ENCODE results near the gene RORB. TPM values are rescaled to one million over a fixed set of nuclear protein-coding genes. Genes with fewer than 3 reads are reported as not detected.

The RORB gene
- total RNA-seq, 2 experiments from 2014 or later, result 0.03 TPM

- H3K4me3 Mint-ChIP-seq, result peak overlapping the region; percentile 58
- H3K4me1 Mint-ChIP-seq, result peaks cover 26% of the 10 kb centered on the region
- no peaks in the 10 kb centered on the region for H3K9me3 Mint-ChIP-seq
- H3K27me3 Mint-ChIP-seq, result peaks cover 62% of the 10 kb centered on the region
- DNase-seq, result peak; percentile 26
- POLR2A ChIA-PET, result no interaction called here
- no peak overlapping the region for H3K27ac Mint-ChIP-seq
- no peaks in the 10 kb centered on the region for H3K36me3 Mint-ChIP-seq
- no peak for ATAC-seq (ENCODE audit: low read depth)
These were observed 2.0 kb downstream of the RORB start for GRCh38 chr9:74499111-74499601.

DNA sequence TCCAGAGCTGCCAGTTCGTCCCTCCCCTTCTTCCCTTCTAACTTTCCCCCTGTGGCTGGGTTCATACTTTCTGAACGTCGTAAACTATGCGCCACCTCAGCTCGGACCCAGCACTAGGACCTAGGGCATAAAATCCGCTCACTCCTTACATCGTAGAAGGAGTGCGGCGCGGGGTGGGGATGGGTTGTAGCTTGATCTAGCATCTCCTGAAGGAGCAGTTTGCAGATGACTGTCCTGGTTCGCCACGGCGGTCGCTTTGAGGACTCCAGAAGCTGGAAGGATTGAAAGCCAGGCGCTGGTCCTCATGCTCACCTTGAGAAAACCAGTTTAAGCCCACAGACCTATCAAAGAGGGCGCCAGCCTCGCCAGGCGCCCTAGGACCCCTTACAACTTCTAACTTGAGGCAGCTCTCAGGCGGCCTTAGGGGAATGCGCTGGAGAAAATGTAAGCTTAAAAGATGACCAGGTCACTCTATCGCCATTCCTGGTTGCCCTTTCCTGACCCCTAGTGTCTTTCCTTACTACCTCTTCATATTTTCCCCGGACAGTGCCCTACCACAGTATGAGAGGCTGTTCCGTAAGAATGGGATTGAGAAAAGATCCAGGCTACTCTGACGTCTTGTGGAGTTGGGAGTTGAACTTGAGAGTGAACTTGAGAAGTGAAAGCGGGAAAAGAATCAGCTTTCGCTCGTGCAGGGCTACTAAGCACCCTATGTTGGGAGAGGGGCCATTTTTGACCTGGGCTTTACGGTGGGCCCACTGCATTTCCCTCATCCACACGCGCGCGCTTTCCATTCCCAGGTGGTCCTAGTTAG is 2.8 kb downstream of the RORB start:
- Mint-ChIP-seq H3K36me3 (no peaks in the 10 kb centered on the region), H3K27ac (no peak overlapping the region), H3K9me3 (no peaks in the 10 kb centered on the region), H3K4me1 (peaks cover 26% of the 10 kb centered on the region), H3K4me3 (peak overlapping the region; percentile 58), H3K27me3 (peaks cover 60% of the 10 kb centered on the region)
- POLR2A ChIA-PET, result no interaction called here
- DNase-seq (peak; percentile 26), ATAC-seq (ENCODE audit: low read depth) (no peak)

DNA sequence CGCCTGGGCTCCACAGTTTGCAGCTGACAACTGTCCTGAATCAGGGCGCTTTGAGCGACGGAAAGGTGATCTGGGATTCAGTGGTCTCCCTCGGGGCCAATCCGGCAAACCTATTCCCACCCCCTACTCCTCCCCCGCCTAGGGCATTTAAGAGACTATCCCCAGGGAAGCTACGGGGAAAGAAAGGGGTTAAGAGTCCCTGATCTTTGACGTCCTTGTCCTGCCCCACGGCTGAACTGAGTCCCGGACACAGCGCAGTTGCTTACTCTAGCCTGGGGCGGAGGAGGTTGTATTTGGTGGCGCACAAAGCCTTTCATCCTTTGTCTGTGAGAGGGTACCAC is 3.4 kb downstream of the RORB start:
- Mint-ChIP-seq H3K4me1 (peaks cover 26% of the 10 kb centered on the region), H3K27me3 (peaks cover 59% of the 10 kb centered on the region), H3K36me3 (no peaks in the 10 kb centered on the region), H3K27ac (no peak overlapping the region), H3K9me3 (no peaks in the 10 kb centered on the region), H3K4me3 (peak overlapping the region; percentile 47)
- ATAC-seq (ENCODE audit: low read depth) (no peak), DNase-seq (peak; percentile 25)
- POLR2A ChIA-PET, result no interaction called here

- peaks cover 51% of the 10 kb centered on the region for H3K27me3 Mint-ChIP-seq
- DNase-seq (no peak), ATAC-seq (ENCODE audit: low read depth) (no peak)
These were observed 4.4 kb downstream of the RORB start for GRCh38 chr9:74501570-74501969.

DNA sequence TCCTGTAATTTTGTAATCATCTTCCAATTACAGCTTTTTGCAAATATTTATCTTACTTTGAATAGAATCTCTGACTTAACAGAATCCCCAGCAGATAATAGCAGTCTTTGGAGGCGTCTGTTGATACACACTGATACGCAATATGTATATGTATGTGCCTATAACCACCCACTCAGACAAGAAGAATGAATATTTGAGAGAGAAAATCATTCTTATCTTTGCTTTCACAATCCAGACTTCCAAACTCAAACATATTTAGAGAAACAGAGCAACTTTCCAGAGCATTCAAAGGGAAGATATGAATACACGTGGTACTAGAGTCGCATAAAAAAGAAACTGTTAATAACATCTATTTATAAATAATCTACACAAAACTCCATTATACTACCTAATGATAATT is 6.1 kb downstream of the RORB start:
- H3K4me3 Mint-ChIP-seq, result no peak overlapping the region
- POLR2A ChIA-PET, result no interaction called here

More at GRCh38 chr9:74501570-74501969, 4.4 kb downstream of the RORB start:
- H3K4me3 Mint-ChIP-seq, result no peak overlapping the region
- H3K27ac Mint-ChIP-seq, result no peak overlapping the region
- no peaks in the 10 kb centered on the region for H3K9me3 Mint-ChIP-seq
- peaks cover 25% of the 10 kb centered on the region for H3K4me1 Mint-ChIP-seq
- no peaks in the 10 kb centered on the region for H3K36me3 Mint-ChIP-seq
- POLR2A ChIA-PET, result no interaction called here

DNA sequence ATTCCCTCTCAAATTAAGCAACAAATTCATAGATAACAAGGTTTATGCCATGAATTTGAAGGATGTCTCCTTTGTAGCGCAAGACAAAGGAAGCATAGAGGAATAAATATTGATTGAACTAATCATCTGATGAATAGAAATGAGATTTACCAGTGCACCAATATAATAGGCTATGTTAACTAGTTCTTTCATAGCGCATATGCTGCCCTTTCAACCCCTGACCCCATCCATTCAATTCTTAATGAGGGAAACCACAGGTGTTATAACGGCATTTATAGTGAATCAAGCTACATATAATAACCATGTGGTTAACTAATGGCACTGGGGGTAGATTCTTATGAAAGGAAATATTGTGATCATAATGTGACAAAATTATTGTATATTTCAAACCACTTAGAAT is 6.5 kb downstream of the RORB start:
- Mint-ChIP-seq H3K27ac (no peak overlapping the region), H3K36me3 (no peaks in the 10 kb centered on the region), H3K27me3 (peaks cover 34% of the 10 kb centered on the region), H3K4me1 (peaks cover 16% of the 10 kb centered on the region), H3K9me3 (no peaks in the 10 kb centered on the region), H3K4me3 (no peak overlapping the region)
- ATAC-seq (ENCODE audit: low read depth) (no peak), DNase-seq (no peak)
- POLR2A ChIA-PET, result no interaction called here

More for the DNA sequence above, 6.1 kb downstream of the RORB start:
- H3K27me3 Mint-ChIP-seq, result peaks cover 37% of the 10 kb centered on the region
- H3K4me1 Mint-ChIP-seq, result peaks cover 17% of the 10 kb centered on the region
- no peaks in the 10 kb centered on the region for H3K36me3 Mint-ChIP-seq
- H3K27ac Mint-ChIP-seq, result no peak overlapping the region
- H3K9me3 Mint-ChIP-seq, result no peaks in the 10 kb centered on the region
- ATAC-seq (ENCODE audit: low read depth) (no peak), DNase-seq (no peak)

DNA sequence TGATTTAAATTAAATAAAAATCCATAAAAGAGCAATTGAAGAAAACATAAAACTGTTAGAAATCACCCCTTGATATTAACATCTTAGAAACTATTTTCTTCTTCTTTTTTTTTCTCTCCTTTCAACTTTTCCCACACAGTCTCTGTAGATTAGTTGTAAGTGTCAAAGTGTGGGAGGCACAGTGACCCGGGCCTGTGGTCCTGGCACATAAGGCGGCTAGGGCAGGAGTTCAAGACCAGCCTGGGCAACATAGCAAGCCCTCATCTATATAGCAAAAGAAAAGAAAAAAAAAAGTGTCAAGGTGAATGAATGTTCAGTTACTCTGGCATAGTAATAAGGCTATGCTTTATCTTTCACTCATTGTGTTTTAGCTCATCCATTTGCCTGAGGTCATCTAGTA is 14.2 kb downstream of the RORB start:
- no peak for DNase-seq
- POLR2A ChIA-PET, result no interaction called here
- Mint-ChIP-seq H3K36me3 (no peaks in the 10 kb centered on the region), H3K9me3 (no peaks in the 10 kb centered on the region), H3K27me3 (peaks cover 2% of the 10 kb centered on the region), H3K4me3 (no peak overlapping the region), H3K4me1 (no peaks in the 10 kb centered on the region), H3K27ac (no peak overlapping the region)
- no peak for ATAC-seq (ENCODE audit: low read depth)

GRCh38 chr9:74512416-74512815 is 15.3 kb downstream of the RORB start:
- Mint-ChIP-seq H3K36me3 (no peaks in the 10 kb centered on the region), H3K27me3 (peaks cover 2% of the 10 kb centered on the region), H3K4me3 (no peak overlapping the region), H3K27ac (no peak overlapping the region), H3K4me1 (no peaks in the 10 kb centered on the region), H3K9me3 (no peaks in the 10 kb centered on the region)
- ATAC-seq (ENCODE audit: low read depth), result no peak
- DNase-seq, result no peak
- POLR2A ChIA-PET, result no interaction called here

DNA sequence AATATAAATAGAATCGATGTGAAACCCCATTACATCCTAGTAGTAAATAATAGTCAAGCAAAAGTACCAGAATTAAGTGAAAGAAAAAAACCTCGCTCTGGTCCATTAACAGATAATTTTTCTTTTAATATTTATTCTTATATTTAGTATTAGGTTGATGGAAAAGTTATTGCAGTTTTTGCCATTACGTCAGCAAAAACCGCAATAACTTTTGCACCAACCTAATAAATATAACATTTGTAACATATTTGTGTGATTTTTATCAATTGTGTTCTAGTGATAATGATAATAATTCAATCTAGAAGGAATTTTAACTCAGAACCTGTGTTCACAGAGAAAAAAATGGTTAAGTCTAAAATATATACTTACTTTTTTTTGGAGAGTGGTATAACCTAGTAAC is 16.1 kb downstream of the RORB start:
- ATAC-seq (ENCODE audit: low read depth), result no peak
- POLR2A ChIA-PET, result no interaction called here

GRCh38 chr9:74517188-74517587 is 20.1 kb downstream of the RORB start:
- H3K27ac Mint-ChIP-seq, result no peak overlapping the region
- H3K27me3 Mint-ChIP-seq, result no peaks in the 10 kb centered on the region
- H3K4me3 Mint-ChIP-seq, result no peak overlapping the region
- POLR2A ChIA-PET, result no interaction called here
- DNase-seq (no peak), ATAC-seq (ENCODE audit: low read depth) (no peak)
- no peaks in the 10 kb centered on the region for H3K9me3 Mint-ChIP-seq
- H3K4me1 Mint-ChIP-seq, result no peaks in the 10 kb centered on the region
- H3K36me3 Mint-ChIP-seq, result no peaks in the 10 kb centered on the region

More for the DNA sequence above, 16.1 kb downstream of the RORB start:
- H3K27ac Mint-ChIP-seq, result no peak overlapping the region
- peaks cover 2% of the 10 kb centered on the region for H3K27me3 Mint-ChIP-seq
- DNase-seq, result no peak
- H3K4me1 Mint-ChIP-seq, result no peaks in the 10 kb centered on the region
- H3K9me3 Mint-ChIP-seq, result no peaks in the 10 kb centered on the region
- H3K4me3 Mint-ChIP-seq, result no peak overlapping the region
- H3K36me3 Mint-ChIP-seq, result no peaks in the 10 kb centered on the region

DNA sequence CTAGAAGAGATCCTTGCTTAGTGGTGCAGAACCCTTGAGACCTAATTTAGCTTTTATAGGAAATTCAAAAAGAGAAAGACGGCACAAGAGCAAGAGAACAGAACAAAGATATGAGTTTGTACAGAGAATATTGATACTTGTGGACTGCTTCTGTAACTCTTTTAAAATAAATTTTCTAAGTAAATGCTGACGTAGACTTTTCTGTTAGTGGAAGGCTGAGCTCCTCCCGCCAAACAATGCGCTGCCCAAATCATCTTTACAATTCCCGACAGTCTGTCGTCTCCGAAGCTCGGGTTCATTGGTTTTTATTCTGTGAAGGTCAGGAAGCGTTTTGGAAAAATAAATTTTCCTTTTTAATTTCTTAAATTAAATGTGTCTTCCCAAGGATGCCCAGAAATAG is 22.3 kb downstream of the RORB start:
- Mint-ChIP-seq H3K4me3 (no peak overlapping the region), H3K27ac (no peak overlapping the region), H3K27me3 (peaks cover 3% of the 10 kb centered on the region), H3K4me1 (no peaks in the 10 kb centered on the region), H3K9me3 (no peaks in the 10 kb centered on the region), H3K36me3 (no peaks in the 10 kb centered on the region)
- DNase-seq (no peak), ATAC-seq (ENCODE audit: low read depth) (no peak)
- POLR2A ChIA-PET, result no interaction called here

DNA sequence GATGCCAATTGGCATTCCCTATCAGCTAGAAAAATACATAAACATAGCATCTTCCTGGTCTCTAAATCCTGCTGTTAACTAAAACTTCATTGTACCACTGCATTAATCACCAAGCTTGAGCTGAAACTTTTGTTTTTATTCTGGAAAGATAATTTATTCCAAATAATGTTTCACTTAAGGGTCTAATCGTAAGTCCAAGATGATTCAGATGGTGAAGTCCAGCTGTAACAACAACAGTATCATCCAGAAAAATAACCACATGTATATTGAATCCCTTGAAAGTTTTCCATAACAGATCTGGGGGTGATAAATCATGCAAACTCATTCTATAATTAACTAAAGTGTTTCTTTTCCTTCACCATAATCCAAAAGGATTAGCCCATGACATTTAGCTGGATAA is 23.9 kb downstream of the RORB start:
- POLR2A ChIA-PET, result no interaction called here
- no peaks in the 10 kb centered on the region for H3K9me3 Mint-ChIP-seq

DNA sequence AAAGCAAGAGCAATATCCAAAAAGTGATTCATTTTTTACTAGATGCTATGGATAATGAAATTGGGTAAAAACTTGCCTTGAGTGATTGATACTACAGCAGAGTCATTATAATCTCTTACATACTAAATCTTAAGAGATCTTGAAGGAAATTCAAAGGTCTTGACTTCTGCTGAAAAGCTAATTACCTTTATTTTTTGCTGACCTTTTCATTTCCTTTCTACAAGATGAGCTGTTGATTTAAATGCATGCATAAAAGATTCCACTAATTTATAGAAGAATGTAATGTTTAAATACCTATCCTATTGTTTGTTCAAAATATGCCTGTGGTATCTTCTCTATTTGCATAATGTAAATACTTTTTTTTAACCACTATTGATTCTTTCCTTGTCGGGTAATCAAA is 27.2 kb downstream of the RORB start:
- no peak for ATAC-seq (ENCODE audit: low read depth)
- POLR2A ChIA-PET, result interaction anchor here (0.7 kb wide), 1 partner anchor 28 kb away, joined by 6 read pairs; no protein-coding TSS in a partner anchor
- H3K27ac Mint-ChIP-seq, result no peak overlapping the region
- DNase-seq, result no peak
- H3K36me3 Mint-ChIP-seq, result no peaks in the 10 kb centered on the region
- H3K4me3 Mint-ChIP-seq, result no peak overlapping the region
- H3K4me1 Mint-ChIP-seq, result no peaks in the 10 kb centered on the region
- H3K9me3 Mint-ChIP-seq, result no peaks in the 10 kb centered on the region
- peaks cover 3% of the 10 kb centered on the region for H3K27me3 Mint-ChIP-seq

More for the DNA sequence above, 23.9 kb downstream of the RORB start:
- Mint-ChIP-seq H3K27me3 (peaks cover 3% of the 10 kb centered on the region), H3K27ac (no peak overlapping the region), H3K4me3 (no peak overlapping the region), H3K36me3 (no peaks in the 10 kb centered on the region), H3K4me1 (no peaks in the 10 kb centered on the region)
- DNase-seq, result no peak
- no peak for ATAC-seq (ENCODE audit: low read depth)

- POLR2A ChIA-PET, result no interaction called here
- H3K4me3 Mint-ChIP-seq, result no peak overlapping the region
- no peak overlapping the region for H3K27ac Mint-ChIP-seq
- peaks cover 3% of the 10 kb centered on the region for H3K27me3 Mint-ChIP-seq
- no peak for DNase-seq
- H3K36me3 Mint-ChIP-seq, result no peaks in the 10 kb centered on the region
- ATAC-seq (ENCODE audit: low read depth), result no peak
- H3K9me3 Mint-ChIP-seq, result no peaks in the 10 kb centered on the region
- no peaks in the 10 kb centered on the region for H3K4me1 Mint-ChIP-seq
These were observed 29.1 kb downstream of the RORB start for GRCh38 chr9:74526215-74526614.
